GM23338 (cell line): ENCODE results near the gene RGS7. TPM values are rescaled to one million over a fixed set of nuclear protein-coding genes. Genes with fewer than 3 reads are reported as not detected.

ENCODE experiments used
- ATAC-seq: fragments of 200-7000 bp; cut with Tn5 transposase; 3 replicates; pipeline ENCODE4 v1.9.1; 2020
- DNase-seq: peaks from one replicate; pipeline ENCODE4 v3.0.0-alpha.2; 2015; ENCODE audit warnings: low spot score
- H2AFZ ChIP-seq: fragments of 200-600 bp; sonication (generic); 2 replicates; pipeline ENCODE4 v1.8.0; 2016; ENCODE audit warnings: antibody characterized with exemption, mild to moderate bottlenecking, moderate library complexity
- H3F3A ChIP-seq: fragments of 200-600 bp; sonication (generic); replicated peaks from 2 replicates; pipeline ENCODE4 v1.8.0; 2017; ENCODE audit warnings: antibody characterized with exemption, mixed run types, low read depth
- H3K27ac ChIP-seq: fragments of 200-600 bp; sonication (generic); 2 replicates; pipeline ENCODE4 v1.6.1; 2016; ENCODE audit warnings: low read depth
- H3K27me3 ChIP-seq: fragments of 200-600 bp; sonication (generic); 2 replicates; pipeline ENCODE4 v1.8.0; 2016; ENCODE audit warnings: mild to moderate bottlenecking, mixed run types, moderate library complexity; ENCODE audit not compliant: insufficient read depth
- H3K36me3 ChIP-seq: fragments of 200-600 bp; sonication (generic); 2 replicates; pipeline ENCODE4 v1.8.0; 2016; ENCODE audit warnings: mild to moderate bottlenecking; ENCODE audit not compliant: insufficient read depth
- H3K4me1 ChIP-seq: fragments of 200-600 bp; sonication (generic); 2 replicates; pipeline ENCODE4 v1.8.0; 2016; ENCODE audit warnings: mild to moderate bottlenecking, moderate library complexity; ENCODE audit not compliant: insufficient read depth
- H3K4me2 ChIP-seq: fragments of 200-600 bp; sonication (generic); 2 replicates; pipeline ENCODE4 v1.7.1; 2017; ENCODE audit warnings: mixed run types
- H3K4me3 ChIP-seq: fragments of 200-600 bp; sonication (generic); 2 replicates; pipeline ENCODE4 v1.6.1; 2016; ENCODE audit warnings: mixed run types
- H3K79me2 ChIP-seq: fragments of 200-600 bp; sonication (generic); replicated peaks from 2 replicates; pipeline ENCODE4 v1.8.0; 2017; ENCODE audit warnings: mild to moderate bottlenecking; ENCODE audit not compliant: insufficient read depth
- H3K9me2 ChIP-seq: fragments of 200-600 bp; sonication (generic); 2 replicates; pipeline ENCODE4 v1.8.0; 2017; ENCODE audit not compliant: insufficient read depth
- H4K20me1 ChIP-seq: fragments of 200-600 bp; sonication (generic); replicated peaks from 2 replicates; pipeline ENCODE4 v1.8.0; 2017; ENCODE audit warnings: mild to moderate bottlenecking; ENCODE audit not compliant: insufficient read depth
- H3K27ac Mint-ChIP-seq: 2 replicates; pipeline ENCODE4 v1.8.0; 2020; ENCODE audit warnings: inconsistent platforms, mild to moderate bottlenecking, moderate library complexity, mixed read lengths
- H3K27me3 Mint-ChIP-seq: 3 replicates; pipeline ENCODE4 v1.8.0; 2022; ENCODE audit warnings: low read depth, mild to moderate bottlenecking, moderate library complexity, mixed read lengths, inconsistent platforms; ENCODE audit not compliant: insufficient read depth, poor library complexity
- H3K36me3 Mint-ChIP-seq: 3 replicates; pipeline ENCODE4 v1.8.0; 2021; ENCODE audit warnings: low read depth, mild to moderate bottlenecking, inconsistent platforms, moderate library complexity, mixed read lengths
- H3K4me1 Mint-ChIP-seq: 3 replicates; pipeline ENCODE4 v1.8.0; 2020; ENCODE audit warnings: mild to moderate bottlenecking, inconsistent platforms, mixed read lengths
- H3K4me3 Mint-ChIP-seq: 3 replicates; pipeline ENCODE4 v1.8.0; 2021; ENCODE audit warnings: moderate library complexity, mild to moderate bottlenecking, inconsistent platforms, mixed read lengths
- H3K9me3 Mint-ChIP-seq: 3 replicates; pipeline ENCODE4 v1.8.0; 2020; ENCODE audit warnings: moderate library complexity, mild to moderate bottlenecking, inconsistent platforms, mixed read lengths
- CREB1 ChIP-seq: fragments of 250-450 bp; sonication (Bioruptor Pico); IDR thresholded peaks from 2 replicates; pipeline ENCODE4 v1.5.0; 2020; ENCODE audit warnings: low read depth, mild to moderate bottlenecking, moderate library complexity
- CTCF ChIP-seq, 2 experiments: fragments of 200-600 bp in 1 of 2; sonication (generic) in 1 of 2; conservative IDR thresholded peaks; 2 replicates each; pipeline versions ENCODE4 v1.5.1 to v1.6.1; 2016 to 2017; ENCODE audit warnings: antibody characterized with exemption in 2 of 2, low read depth in 2 of 2, mild to moderate bottlenecking in 2 of 2, moderate library complexity in 1 of 2
- EZH2 ChIP-seq: fragments of 200-600 bp; sonication (generic); IDR thresholded peaks from one replicate; pipeline ENCODE4 v1.8.0; 2017; ENCODE audit warnings: antibody characterized with exemption, mild to moderate bottlenecking, low read depth; ENCODE audit not compliant: unreplicated experiment
- EZH2phosphoT487 ChIP-seq: fragments of 200-600 bp; sonication (generic); IDR thresholded peaks from one replicate; pipeline ENCODE4 v1.8.1; 2018; ENCODE audit warnings: antibody characterized with exemption; ENCODE audit not compliant: unreplicated experiment
- NANOG ChIP-seq: IDR thresholded peaks from 2 replicates; pipeline ENCODE4 v1.6.1; 2016; ENCODE audit warnings: antibody characterized with exemption, borderline replicate concordance
- POLR2AphosphoS5 ChIP-seq: IDR thresholded peaks from 2 replicates; pipeline ENCODE4 v1.6.1; 2016; ENCODE audit warnings: antibody characterized with exemption, low read depth
- ZNF114 ChIP-seq: fragments of 250-450 bp; sonication (Bioruptor Pico); IDR thresholded peaks from 2 replicates; pipeline ENCODE4 v1.5.0; 2020; ENCODE audit warnings: mild to moderate bottlenecking, moderate library complexity
- ZNF331 ChIP-seq: fragments of 250-450 bp; sonication (Bioruptor Pico); IDR thresholded peaks from 2 replicates; pipeline ENCODE4 v1.5.0; 2020; ENCODE audit warnings: low read depth, mild to moderate bottlenecking, moderate library complexity
- polyA plus RNA-seq: library from polyadenylated mRNA; unstranded; fragments of >200 nt; fragmentation: Nextera tagmentation; extraction: Ambion mirVana; gene quantifications from 2 replicates; pipeline ENCODE4 v1.2.1, GENCODE V29; 2016
- total RNA-seq: library from RNA; depleted of rRNA; stranded (reverse); fragments of >200 nt; shearing (Covaris generic); gene quantifications from 2 replicates; pipeline ENCODE4 v1.2.3, GENCODE V29; 2014
- TF ChIP-seq, protein P1 (sequence below): fragments of 250-450 bp; sonication (Bioruptor Pico); IDR thresholded peaks from 2 replicates; pipeline ENCODE4 v1.5.0; 2020; ENCODE audit warnings: mild to moderate bottlenecking, moderate library complexity

RGS7 gene
- total and polyA plus RNA-seq, 2 experiments from 2014 or later, result 2.0 to 2.2 TPM

GRCh38 chr1:241389400-241389799 is 32.4 kb upstream of the RGS7 start (continued):
- TF ChIP-seq NANOG (no peak), POLR2AphosphoS5 (no peak), EZH2 (no peak)
- TF ChIP-seq, protein P1, sequence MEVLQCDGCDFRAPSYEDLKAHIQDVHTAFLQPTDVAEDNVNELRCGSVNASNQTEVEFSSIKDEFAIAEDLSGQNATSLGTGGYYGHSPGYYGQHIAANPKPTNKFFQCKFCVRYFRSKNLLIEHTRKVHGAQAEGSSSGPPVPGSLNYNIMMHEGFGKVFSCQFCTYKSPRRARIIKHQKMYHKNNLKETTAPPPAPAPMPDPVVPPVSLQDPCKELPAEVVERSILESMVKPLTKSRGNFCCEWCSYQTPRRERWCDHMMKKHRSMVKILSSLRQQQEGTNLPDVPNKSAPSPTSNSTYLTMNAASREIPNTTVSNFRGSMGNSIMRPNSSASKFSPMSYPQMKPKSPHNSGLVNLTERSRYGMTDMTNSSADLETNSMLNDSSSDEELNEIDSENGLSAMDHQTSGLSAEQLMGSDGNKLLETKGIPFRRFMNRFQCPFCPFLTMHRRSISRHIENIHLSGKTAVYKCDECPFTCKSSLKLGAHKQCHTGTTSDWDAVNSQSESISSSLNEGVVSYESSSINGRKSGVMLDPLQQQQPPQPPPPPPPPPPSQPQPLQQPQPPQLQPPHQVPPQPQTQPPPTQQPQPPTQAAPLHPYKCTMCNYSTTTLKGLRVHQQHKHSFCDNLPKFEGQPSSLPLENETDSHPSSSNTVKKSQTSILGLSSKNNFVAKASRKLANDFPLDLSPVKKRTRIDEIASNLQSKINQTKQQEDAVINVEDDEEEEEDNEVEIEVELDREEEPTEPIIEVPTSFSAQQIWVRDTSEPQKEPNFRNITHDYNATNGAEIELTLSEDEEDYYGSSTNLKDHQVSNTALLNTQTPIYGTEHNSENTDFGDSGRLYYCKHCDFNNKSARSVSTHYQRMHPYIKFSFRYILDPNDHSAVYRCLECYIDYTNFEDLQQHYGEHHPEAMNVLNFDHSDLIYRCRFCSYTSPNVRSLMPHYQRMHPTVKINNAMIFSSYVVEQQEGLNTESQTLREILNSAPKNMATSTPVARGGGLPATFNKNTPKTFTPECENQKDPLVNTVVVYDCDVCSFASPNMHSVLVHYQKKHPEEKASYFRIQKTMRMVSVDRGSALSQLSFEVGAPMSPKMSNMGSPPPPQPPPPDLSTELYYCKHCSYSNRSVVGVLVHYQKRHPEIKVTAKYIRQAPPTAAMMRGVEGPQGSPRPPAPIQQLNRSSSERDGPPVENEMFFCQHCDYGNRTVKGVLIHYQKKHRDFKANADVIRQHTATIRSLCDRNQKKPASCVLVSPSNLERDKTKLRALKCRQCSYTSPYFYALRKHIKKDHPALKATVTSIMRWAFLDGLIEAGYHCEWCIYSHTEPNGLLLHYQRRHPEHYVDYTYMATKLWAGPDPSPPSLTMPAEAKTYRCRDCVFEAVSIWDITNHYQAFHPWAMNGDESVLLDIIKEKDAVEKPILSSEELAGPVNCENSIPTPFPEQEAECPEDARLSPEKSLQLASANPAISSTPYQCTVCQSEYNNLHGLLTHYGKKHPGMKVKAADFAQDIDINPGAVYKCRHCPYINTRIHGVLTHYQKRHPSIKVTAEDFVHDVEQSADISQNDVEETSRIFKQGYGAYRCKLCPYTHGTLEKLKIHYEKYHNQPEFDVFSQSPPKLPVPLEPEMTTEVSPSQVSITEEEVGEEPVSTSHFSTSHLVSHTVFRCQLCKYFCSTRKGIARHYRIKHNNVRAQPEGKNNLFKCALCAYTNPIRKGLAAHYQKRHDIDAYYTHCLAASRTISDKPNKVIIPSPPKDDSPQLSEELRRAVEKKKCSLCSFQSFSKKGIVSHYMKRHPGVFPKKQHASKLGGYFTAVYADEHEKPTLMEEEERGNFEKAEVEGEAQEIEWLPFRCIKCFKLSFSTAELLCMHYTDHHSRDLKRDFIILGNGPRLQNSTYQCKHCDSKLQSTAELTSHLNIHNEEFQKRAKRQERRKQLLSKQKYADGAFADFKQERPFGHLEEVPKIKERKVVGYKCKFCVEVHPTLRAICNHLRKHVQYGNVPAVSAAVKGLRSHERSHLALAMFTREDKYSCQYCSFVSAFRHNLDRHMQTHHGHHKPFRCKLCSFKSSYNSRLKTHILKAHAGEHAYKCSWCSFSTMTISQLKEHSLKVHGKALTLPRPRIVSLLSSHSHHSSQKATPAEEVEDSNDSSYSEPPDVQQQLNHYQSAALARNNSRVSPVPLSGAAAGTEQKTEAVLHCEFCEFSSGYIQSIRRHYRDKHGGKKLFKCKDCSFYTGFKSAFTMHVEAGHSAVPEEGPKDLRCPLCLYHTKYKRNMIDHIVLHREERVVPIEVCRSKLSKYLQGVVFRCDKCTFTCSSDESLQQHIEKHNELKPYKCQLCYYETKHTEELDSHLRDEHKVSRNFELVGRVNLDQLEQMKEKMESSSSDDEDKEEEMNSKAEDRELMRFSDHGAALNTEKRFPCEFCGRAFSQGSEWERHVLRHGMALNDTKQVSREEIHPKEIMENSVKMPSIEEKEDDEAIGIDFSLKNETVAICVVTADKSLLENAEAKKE (CRISPR knock-in tag), result no peak

- no peaks in the 10 kb centered on the region for H3K4me1 Mint-ChIP-seq
- Histone ChIP-seq H2AFZ (no peak overlapping the region), H3K27ac (no peak overlapping the region)
- no peak for TF ChIP-seq CTCF (conservative IDR thresholded peaks at IDR 0.05; ENCODE audit: low read depth in 2 of 2)
- TF ChIP-seq NANOG, result no peak
- no peak for TF ChIP-seq EZH2phosphoT487
- no peak for TF ChIP-seq ZNF114 (CRISPR knock-in tag)
- TF ChIP-seq, protein P1 (CRISPR knock-in tag), result no peak
- TF ChIP-seq EZH2, result no peak
- no peak for TF ChIP-seq ZNF331
- no peak for TF ChIP-seq CREB1 (CRISPR knock-in tag)
These were observed 30.2 kb upstream of the RGS7 start for GRCh38 chr1:241387216-241387615.

More at GRCh38 chr1:241387216-241387615, 30.2 kb upstream of the RGS7 start:
- H3K4me1 ChIP-seq, result no peaks in the 10 kb centered on the region
- H3K9me2 ChIP-seq, result no peaks in the 10 kb centered on the region
- H3K36me3 Mint-ChIP-seq, result no peaks in the 10 kb centered on the region
- H3K79me2 ChIP-seq, result no peaks in the 10 kb centered on the region
- no peaks in the 10 kb centered on the region for H3K27me3 ChIP-seq
- ATAC-seq (no peak), DNase-seq (no peak)
- H3K9me3 Mint-ChIP-seq, result no peaks in the 10 kb centered on the region
- no peaks in the 10 kb centered on the region for H4K20me1 ChIP-seq
- H3F3A ChIP-seq, result no peaks in the 10 kb centered on the region
- H3K4me3 ChIP-seq, result no peak overlapping the region
- no peaks in the 10 kb centered on the region for H3K36me3 ChIP-seq
- no peak overlapping the region for H3K27ac Mint-ChIP-seq
- H3K27me3 Mint-ChIP-seq, result peaks cover 2% of the 10 kb centered on the region
- no peak overlapping the region for H3K4me2 ChIP-seq
- H3K4me3 Mint-ChIP-seq, result no peak overlapping the region
